ENCODE data around the gene FAM241B.

Gene FAM241B

GRCh38 chr10:69634759-69635425 is 4.8 kb downstream of the FAM241B start:
- no peak for DNase-seq

- no peak for DNase-seq
Measured at GRCh38 chr10:69635428-69636272, 5.6 kb downstream of the FAM241B start.

- no peak for DNase-seq
Measured at GRCh38 chr10:69636273-69636575, 6.2 kb downstream of the FAM241B start.

GRCh38 chr10:69636626-69637605 is 6.9 kb downstream of the FAM241B start:
- peak; percentile 38 for DNase-seq

- DNase-seq, result no peak
Measured at GRCh38 chr10:69638642-69639041, 8.6 kb downstream of the FAM241B start.

GRCh38 chr10:69639291-69640195 is 9.5 kb downstream of the FAM241B start:
- peak; percentile 74 for DNase-seq

GRCh38 chr10:69640196-69640980 is 10.3 kb downstream of the FAM241B start:
- no peak for DNase-seq

GRCh38 chr10:69641261-69641980 is 11.4 kb downstream of the FAM241B start:
- no peak for DNase-seq

GRCh38 chr10:69642747-69643146 is 12.7 kb downstream of the FAM241B start:
- no peak for DNase-seq

GRCh38 chr10:69643779-69644657 is 14.0 kb downstream of the FAM241B start:
- no peak for DNase-seq

GRCh38 chr10:69644658-69645295 is 14.7 kb downstream of the FAM241B start:
- peak; percentile 32 for DNase-seq

GRCh38 chr10:69645296-69646184 is 15.5 kb downstream of the FAM241B start:
- no peak for DNase-seq

GRCh38 chr10:69646185-69647060 is 16.4 kb downstream of the FAM241B start:
- no peak for DNase-seq

- DNase-seq, result no peak
Measured at GRCh38 chr10:69647126-69647525, 17.1 kb downstream of the FAM241B start.

GRCh38 chr10:69647819-69648218 is 17.8 kb downstream of the FAM241B start:
- DNase-seq, result no peak

- no peak for DNase-seq
Measured at GRCh38 chr10:69648461-69648860, 18.4 kb downstream of the FAM241B start.
